NCI-H1436 (cell line): Measurements from ENCODE around the gene HTRA2.
"Not testable (repeated sequence)": the region's sequence is repeated elsewhere in the genome, so short reads cannot be mapped to it uniquely, and the experiment has no call there.

ENCODE experiments used
- DNase-seq: peaks from one replicate; lab custom pipeline; 2025; lab: John Stamatoyannopoulos, UW

Gene HTRA2

GRCh38 chr2:74561022-74561421 lies 31.3 kb downstream of the HTRA2 start:
- not testable (repeated sequence) for DNase-seq

- no peak for DNase-seq
These were observed 32.5 kb downstream of the HTRA2 start for GRCh38 chr2:74562126-74562775.

GRCh38 chr2:74564222-74564621 lies 34.5 kb downstream of the HTRA2 start:
- no peak for DNase-seq

GRCh38 chr2:74566076-74566753 lies 36.5 kb downstream of the HTRA2 start:
- DNase-seq, result no peak

GRCh38 chr2:74566754-74567085 lies 37.0 kb downstream of the HTRA2 start:
- no peak for DNase-seq

- no peak for DNase-seq
These were observed 38.1 kb downstream of the HTRA2 start for GRCh38 chr2:74567881-74568280.

GRCh38 chr2:74569686-74570085 lies 40.0 kb downstream of the HTRA2 start:
- DNase-seq, result no peak

- DNase-seq, result no peak
These were observed 41.3 kb downstream of the HTRA2 start for GRCh38 chr2:74571058-74571457.

GRCh38 chr2:74572178-74572925 lies 42.6 kb downstream of the HTRA2 start:
- no peak for DNase-seq

- DNase-seq, result no peak
These were observed 44.2 kb downstream of the HTRA2 start for GRCh38 chr2:74573747-74574562.

- DNase-seq, result no peak
These were observed 45.6 kb downstream of the HTRA2 start for GRCh38 chr2:74575320-74575719.

GRCh38 chr2:74576211-74576862 lies 46.6 kb downstream of the HTRA2 start:
- no peak for DNase-seq

GRCh38 chr2:74576863-74577229 lies 47.1 kb downstream of the HTRA2 start:
- DNase-seq, result no peak

GRCh38 chr2:74577448-74577847 lies 47.7 kb downstream of the HTRA2 start:
- DNase-seq, result no peak

GRCh38 chr2:74578408-74578807 lies 48.7 kb downstream of the HTRA2 start:
- no peak for DNase-seq

GRCh38 chr2:74581463-74581862 lies 51.7 kb downstream of the HTRA2 start:
- no peak for DNase-seq

- DNase-seq, result no peak
These were observed 52.5 kb downstream of the HTRA2 start for GRCh38 chr2:74582184-74582583.
